Measurements from ENCODE around the gene MASP1. TPM values are rescaled to one million over a fixed set of nuclear protein-coding genes. Genes with fewer than 3 reads are reported as not detected.

MASP1 gene
- total and polyA plus RNA-seq, 2 of the 4 experiments (the other 2 are of a cell fraction): 13.1 to 16.2 TPM

GRCh38 chr3:187257471-187257870 lies 34.1 kb downstream of the MASP1 start:
- ATAC-seq (ENCODE audit: low read depth) (no peak), DNase-seq (no peak)
- no peak overlapping the region for H4K5ac ChIP-seq (ENCODE audit: low read depth, low read length)
- CTCF ChIA-PET: no interaction called here
- no peak overlapping the region for H2BK5ac ChIP-seq (ENCODE audit: low read depth, low read length, poor library complexity, severe bottlenecking)
- no peak overlapping the region for H4K91ac ChIP-seq (ENCODE audit: insufficient read depth, low read depth, low read length)
- H2BK120ac ChIP-seq (ENCODE audit: low read depth, low read length): no peak overlapping the region
- H3K36me3 ChIP-seq (ENCODE audit: control insufficient read depth, insufficient read depth, low read length): peaks cover 21% of the 10 kb centered on the region
- no peak overlapping the region for H3K18ac ChIP-seq (ENCODE audit: low read depth, low read length)
- TF ChIP-seq MAZ (IDR thresholded peaks at IDR 0.05; ENCODE audit: borderline replicate concordance, low read depth, low read length) (no peak), RAD21 (IDR thresholded peaks at IDR 0.05; ENCODE audit: low read length) (no peak), RCOR1 (IDR thresholded peaks at IDR 0.05; ENCODE audit: insufficient replicate concordance, low read length) (no peak), BHLHE40 (IDR thresholded peaks at IDR 0.05; ENCODE audit: low read depth, low read length) (no peak), FOS (IDR thresholded peaks at IDR 0.05; ENCODE audit: low read depth, low read length) (no peak), CHD1 (IDR thresholded peaks at IDR 0.05; ENCODE audit: low read depth, low read length) (no peak), MXI1 (IDR thresholded peaks at IDR 0.05; ENCODE audit: borderline replicate concordance, low read depth, low read length) (no peak), POLR2A (IDR thresholded peaks at IDR 0.05; ENCODE audit: low read depth, low read length) (no peak)
- TF ChIP-seq, protein P1, sequence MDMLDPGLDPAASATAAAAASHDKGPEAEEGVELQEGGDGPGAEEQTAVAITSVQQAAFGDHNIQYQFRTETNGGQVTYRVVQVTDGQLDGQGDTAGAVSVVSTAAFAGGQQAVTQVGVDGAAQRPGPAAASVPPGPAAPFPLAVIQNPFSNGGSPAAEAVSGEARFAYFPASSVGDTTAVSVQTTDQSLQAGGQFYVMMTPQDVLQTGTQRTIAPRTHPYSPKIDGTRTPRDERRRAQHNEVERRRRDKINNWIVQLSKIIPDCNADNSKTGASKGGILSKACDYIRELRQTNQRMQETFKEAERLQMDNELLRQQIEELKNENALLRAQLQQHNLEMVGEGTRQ (IDR thresholded peaks at IDR 0.05; ENCODE audit: low read depth, low read length): no peak
- TF ChIP-seq, protein P2, sequence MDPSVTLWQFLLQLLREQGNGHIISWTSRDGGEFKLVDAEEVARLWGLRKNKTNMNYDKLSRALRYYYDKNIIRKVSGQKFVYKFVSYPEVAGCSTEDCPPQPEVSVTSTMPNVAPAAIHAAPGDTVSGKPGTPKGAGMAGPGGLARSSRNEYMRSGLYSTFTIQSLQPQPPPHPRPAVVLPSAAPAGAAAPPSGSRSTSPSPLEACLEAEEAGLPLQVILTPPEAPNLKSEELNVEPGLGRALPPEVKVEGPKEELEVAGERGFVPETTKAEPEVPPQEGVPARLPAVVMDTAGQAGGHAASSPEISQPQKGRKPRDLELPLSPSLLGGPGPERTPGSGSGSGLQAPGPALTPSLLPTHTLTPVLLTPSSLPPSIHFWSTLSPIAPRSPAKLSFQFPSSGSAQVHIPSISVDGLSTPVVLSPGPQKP (IDR thresholded peaks at IDR 0.05; ENCODE audit: borderline replicate concordance, low read depth, low read length): no peak
- H2BK15ac ChIP-seq (ENCODE audit: low read depth, low read length): no peak overlapping the region
- H3K9ac ChIP-seq (ENCODE audit: low read depth, low read length): no peak overlapping the region
- dilution Hi-C loops (cut with HindIII; ENCODE audit: low sequenced_read_pairs, unreplicated experiment) (no loop called here), intact Hi-C loops (cut with micrococcal nuclease) (no loop called here), in situ Hi-C loops (cut with MboI; ENCODE audit: low sequenced_read_pairs) (no loop called here)
- no peak overlapping the region for H3K4ac ChIP-seq (ENCODE audit: low read depth, low read length)
- WGBS, 2 experiments (ENCODE audit: extremely low coverage in 2 of 2, insufficient read length in 1 of 2): no CpG with 5 or more reads among the region's 6 CpGs
- peaks cover 6% of the 10 kb centered on the region for H3K9me3 ChIP-seq (ENCODE audit: control insufficient read depth, insufficient read depth, low read length)
- H2BK20ac ChIP-seq (ENCODE audit: low read depth, low read length): no peak overlapping the region
- no peak overlapping the region for H3K4me2 ChIP-seq (ENCODE audit: low read depth, low read length)
- no peaks in the 10 kb centered on the region for H3K27me3 ChIP-seq (ENCODE audit: control insufficient read depth, insufficient read depth, low read length)
- no peaks in the 10 kb centered on the region for H3K79me1 ChIP-seq (ENCODE audit: low read depth in 1 of 2, low read length in 2 of 2)
- H2AK5ac ChIP-seq (ENCODE audit: low read depth, low read length): no peak overlapping the region
- H3K14ac ChIP-seq (replicated peaks; ENCODE audit: low read depth, low read length): no peak overlapping the region
- H3K4me1 ChIP-seq (ENCODE audit: control insufficient read depth, insufficient read depth, low read length): peaks cover 4% of the 10 kb centered on the region; the same call in 1 of the 2 replicates
- H2AFZ ChIP-seq (replicated peaks; ENCODE audit: low read length, poor library complexity): no peak overlapping the region
- no peak overlapping the region for H3K4me3 ChIP-seq (ENCODE audit: insufficient read depth, low read depth, low read length)
- H3K23ac ChIP-seq (ENCODE audit: low read depth, low read length): no peak overlapping the region
- H3K56ac ChIP-seq (ENCODE audit: extremely low read depth, insufficient read depth, low read length): no peak overlapping the region
- H4K8ac ChIP-seq (ENCODE audit: low read depth in 2 of 2, low read length in 2 of 2): no peak overlapping the region
- BruUV-seq (replicated peaks): no TSS peak
- H3K9me1 ChIP-seq (ENCODE audit: insufficient read depth, low read length): no peaks in the 10 kb centered on the region
- POLR2A ChIA-PET (ENCODE audit: unreplicated experiment): no interaction called here
- no peaks in the 10 kb centered on the region for H4K20me1 ChIP-seq (ENCODE audit: insufficient read depth, low read length)
- H2AK9ac ChIP-seq (replicated peaks; ENCODE audit: low read depth, low read length, poor library complexity): no peak overlapping the region
- H3K27ac ChIP-seq (ENCODE audit: insufficient read depth, low read length): no peak overlapping the region

All from IMR-90 (cell line).